Eye (tissue), 1 donor: ENCODE measurements around the gene TGFB2.

Experiments
- DNase-seq: peaks from one replicate; pipeline ENCODE4 v3.0.0-alpha.2; 2015

TGFB2 gene

DNA sequence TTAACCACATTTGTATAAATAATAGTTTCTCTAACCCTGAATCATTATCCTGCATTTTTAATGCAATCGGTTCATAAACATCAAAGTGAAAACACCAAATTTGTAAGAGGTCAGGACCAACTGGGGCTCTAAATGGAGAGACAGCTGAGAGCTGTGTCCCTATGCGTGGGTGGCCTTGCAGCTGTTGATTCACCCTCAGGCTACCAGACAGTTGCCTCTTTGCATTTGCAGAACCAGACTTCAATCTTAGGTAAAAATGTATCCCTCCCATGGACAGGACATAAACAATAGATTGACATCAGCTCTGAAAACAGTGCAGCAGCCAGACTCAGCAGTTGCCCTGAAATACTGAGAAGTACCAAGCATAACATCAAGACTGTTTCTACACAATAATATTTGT lies 8.8 kb upstream of the TGFB2 start:
- peak; percentile 79 for DNase-seq

DNA sequence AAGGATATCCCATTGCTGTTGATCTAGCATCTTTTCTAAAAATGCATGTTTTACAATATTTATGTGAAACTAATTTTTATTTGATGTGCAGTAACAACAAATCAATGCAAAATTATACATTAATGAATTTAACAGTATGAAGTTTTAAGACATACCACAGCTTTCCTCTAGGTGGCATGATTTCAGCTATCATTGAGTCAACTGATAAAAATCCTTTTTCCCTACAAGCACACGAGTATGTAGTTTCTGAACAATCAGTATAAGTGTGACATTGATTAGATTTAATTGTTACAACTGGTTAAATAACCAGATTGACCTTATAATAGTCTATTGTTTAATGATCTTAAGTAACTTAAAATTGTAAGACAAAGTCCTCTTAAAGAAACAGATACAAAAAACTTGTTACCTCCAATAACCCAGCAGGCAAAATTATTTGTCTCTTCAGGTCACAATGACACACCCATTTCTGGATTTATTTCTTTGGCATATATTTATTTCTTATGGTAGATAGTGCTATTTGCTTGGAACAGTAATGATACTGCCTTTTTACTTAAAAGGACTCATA lies 5.8 kb upstream of the TGFB2 start:
- peak; percentile 77 for DNase-seq

DNA sequence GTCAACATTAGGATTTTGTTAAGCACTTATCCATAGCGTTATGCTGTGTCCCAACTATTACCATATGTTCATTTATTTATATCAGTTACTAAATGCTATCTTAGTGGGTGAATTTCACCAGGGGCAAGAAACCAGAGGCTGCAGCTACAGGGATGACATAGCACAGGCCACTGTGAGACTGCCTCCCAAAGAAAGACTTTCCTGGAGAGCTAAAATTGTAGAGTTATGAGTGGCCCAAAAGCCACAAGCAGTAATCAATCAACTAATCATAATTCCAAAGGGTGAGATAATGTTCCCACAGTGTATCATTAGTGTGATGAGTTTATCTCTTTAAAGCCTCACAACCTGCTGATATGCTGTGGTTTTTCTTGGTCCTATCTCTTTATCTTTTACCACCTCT lies 3.8 kb upstream of the TGFB2 start:
- DNase-seq = no peak

DNA sequence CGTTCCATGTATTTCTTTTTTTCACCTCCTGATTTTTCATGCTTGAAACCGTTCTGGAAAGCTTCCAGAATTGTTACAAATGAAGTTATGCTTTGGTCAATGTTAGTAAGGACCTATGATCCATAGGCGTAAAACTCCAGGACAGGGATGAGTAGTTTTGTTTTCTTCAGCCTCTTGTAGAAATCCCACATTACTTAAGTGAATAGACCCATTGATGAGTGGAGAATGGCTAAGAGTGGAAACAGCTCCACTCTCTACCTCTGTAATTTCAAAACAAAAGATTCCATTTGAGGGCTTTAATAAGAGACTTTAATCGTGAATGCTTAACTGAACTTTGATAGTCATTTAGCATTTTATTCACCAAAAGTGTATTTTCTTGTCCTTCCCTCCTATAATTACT lies 3.0 kb upstream of the TGFB2 start:
- DNase-seq = no peak

DNA sequence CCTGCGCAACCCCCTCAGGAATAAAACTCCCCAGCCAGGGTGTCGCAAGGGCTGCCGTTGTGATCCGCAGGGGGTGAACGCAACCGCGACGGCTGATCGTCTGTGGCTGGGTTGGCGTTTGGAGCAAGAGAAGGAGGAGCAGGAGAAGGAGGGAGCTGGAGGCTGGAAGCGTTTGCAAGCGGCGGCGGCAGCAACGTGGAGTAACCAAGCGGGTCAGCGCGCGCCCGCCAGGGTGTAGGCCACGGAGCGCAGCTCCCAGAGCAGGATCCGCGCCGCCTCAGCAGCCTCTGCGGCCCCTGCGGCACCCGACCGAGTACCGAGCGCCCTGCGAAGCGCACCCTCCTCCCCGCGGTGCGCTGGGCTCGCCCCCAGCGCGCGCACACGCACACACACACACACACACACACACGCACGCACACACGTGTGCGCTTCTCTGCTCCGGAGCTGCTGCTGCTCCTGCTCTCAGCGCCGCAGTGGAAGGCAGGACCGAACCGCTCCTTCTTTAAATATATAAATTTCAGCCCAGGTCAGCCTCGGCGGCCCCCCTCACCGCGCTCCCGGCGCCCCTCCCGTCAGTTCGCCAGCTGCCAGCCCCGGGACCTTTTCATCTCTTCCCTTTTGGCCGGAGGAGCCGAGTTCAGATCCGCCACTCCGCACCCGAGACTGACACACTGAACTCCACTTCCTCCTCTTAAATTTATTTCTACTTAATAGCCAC lies 696 bp downstream of the TGFB2 start:
- peak; percentile 90 for DNase-seq

DNA sequence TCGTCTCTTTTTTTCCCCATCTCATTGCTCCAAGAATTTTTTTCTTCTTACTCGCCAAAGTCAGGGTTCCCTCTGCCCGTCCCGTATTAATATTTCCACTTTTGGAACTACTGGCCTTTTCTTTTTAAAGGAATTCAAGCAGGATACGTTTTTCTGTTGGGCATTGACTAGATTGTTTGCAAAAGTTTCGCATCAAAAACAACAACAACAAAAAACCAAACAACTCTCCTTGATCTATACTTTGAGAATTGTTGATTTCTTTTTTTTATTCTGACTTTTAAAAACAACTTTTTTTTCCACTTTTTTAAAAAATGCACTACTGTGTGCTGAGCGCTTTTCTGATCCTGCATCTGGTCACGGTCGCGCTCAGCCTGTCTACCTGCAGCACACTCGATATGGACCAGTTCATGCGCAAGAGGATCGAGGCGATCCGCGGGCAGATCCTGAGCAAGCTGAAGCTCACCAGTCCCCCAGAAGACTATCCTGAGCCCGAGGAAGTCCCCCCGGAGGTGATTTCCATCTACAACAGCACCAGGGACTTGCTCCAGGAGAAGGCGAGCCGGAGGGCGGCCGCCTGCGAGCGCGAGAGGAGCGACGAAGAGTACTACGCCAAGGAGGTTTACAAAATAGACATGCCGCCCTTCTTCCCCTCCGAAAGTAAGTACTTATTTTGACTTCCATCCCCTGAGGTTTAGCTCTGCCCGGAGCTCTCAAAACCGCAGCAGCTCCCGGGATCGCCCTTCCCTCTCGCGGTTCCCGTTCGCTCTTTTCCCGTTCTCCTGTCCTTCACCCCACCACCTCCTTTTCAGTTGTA lies 1.5 kb downstream of the TGFB2 start:
- peak; percentile 67 for DNase-seq

DNA sequence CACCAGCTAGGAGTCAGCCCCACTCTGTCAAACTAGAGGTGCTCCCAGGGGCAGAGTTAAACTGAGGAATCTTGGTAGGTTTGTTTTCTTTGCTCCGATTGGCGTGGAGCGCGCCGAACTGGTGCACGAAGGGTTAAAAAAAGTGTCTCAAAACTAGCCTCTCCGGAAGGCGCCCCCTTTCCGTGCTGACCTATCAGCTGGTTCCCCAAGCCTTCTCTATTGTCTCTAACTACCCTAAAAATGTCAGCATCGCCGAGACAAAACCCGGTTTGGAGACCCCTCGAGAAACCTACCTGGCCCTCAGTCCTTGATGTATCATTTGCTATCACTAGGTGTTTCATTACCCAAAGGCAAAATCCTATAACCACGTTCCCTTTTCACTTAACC lies 2.2 kb downstream of the TGFB2 start:
- peak; percentile 84 for DNase-seq

DNA sequence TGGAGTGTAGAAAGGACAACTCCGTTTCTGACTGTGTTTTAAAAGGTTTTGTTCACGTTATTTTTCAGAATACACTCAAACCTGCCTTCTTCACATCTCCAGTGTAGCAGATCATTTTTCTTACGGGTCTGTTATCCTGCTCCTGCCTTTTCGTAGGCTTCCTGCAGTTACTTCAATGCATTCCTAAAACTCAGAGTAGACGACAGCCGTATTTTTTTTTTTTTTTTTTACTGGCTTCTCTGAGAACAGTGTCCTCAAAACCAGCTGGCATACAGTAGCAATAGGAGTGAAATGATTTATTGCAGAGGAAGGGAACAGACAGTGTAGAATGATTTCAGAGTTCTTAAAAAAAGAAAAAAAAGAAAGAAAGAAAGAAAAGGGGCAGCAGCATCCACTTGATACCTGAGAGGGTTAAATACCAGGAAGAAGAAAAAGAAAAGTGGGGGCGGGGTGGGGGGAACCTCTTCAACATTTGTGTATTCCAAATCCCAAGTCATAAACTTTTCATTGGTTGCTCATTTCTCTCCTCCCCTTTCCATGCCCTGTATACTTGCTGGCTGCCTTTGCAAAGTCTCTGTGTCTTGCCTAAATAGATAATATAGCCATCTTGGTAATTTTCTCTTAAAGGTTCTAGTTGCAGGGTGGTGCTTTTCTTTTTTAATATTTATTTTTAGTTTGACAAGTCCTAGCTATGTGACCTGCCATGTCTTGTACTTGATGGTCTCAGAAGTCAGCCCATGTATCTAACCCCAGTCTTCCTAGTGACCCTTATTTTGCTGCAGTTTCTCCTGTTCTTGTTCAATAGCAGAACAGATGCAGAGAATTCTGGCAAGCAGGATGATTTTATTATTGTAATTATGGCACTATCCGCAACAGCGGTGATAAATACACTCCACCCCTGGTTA lies 2.8 kb downstream of the TGFB2 start:
- peak; percentile 91 for DNase-seq

DNA sequence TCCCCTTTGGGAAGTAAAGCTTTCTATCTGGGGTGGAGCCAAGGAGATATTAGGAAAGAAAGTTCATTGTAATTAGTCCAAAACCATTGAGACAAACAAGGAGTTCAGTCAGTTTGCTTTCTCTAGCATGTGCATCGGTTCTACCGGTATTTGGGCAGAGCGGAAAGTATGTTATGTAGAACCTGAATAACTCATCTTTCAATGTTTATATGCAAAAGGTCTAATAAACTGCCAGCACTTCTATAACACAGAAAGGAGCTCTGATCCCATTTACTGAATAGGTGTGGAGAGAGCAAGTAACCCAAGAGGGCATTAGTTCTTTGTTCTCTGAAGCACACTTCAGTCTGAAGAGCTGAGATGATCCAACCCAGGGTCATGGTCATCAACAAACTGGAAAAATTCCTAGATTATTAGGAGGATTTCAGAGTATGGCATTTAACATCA lies 3.5 kb downstream of the TGFB2 start:
- DNase-seq = peak; percentile 75

DNA sequence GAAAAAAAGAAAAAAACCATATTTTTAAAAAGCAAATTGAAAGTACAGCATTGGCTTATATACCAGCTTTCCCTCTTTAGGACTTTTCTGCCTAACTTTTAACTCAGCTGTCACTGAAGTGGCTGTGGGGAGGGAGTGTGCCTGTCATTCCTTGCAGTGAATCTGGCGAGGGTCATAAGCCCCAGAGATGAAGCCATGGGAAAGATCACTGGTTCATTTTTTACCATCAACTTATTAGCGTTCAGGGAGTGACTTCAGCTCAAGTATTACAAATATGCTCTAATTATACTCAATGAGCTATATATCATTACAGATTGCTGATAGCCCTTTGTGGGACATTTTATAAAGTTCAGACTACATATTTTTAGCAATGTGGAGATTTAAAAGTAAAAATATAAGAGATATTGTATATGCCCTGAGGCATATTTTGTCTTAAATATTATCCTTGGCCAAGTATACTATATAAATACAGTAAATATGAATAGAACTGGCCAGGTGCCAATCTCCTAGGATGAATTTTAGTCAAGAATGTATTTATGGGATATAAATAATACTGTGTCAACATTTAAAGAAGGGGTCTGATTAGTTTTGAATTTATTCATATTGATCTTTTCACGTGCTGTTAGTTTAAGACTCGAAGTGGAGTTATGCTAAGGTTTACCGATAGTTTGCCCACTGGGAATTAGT lies 4.4 kb downstream of the TGFB2 start:
- DNase-seq = peak; percentile 53

DNA sequence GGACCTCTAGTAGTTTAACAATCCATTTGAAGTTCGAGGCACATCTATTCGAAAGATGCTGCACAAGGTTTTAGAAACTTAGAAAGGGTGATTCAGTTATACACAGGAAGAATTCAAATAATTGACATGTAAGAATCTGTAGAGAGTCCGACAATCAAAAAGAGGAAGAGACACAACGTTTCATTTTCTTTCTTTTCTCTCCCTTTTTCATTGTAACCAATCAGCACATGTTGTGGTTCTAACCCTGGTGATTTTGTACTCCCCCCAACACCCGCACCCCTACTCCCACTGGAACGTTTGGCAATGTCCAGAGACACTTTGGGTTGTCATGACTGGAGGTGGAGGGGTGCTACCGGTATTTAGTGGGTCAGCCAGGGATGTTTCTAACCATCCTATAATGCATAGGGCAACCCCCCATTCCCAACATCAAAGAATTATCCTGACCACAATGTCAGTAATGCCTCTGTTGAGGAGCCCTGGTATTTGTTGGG lies 4.9 kb downstream of the TGFB2 start:
- DNase-seq = no peak

DNA sequence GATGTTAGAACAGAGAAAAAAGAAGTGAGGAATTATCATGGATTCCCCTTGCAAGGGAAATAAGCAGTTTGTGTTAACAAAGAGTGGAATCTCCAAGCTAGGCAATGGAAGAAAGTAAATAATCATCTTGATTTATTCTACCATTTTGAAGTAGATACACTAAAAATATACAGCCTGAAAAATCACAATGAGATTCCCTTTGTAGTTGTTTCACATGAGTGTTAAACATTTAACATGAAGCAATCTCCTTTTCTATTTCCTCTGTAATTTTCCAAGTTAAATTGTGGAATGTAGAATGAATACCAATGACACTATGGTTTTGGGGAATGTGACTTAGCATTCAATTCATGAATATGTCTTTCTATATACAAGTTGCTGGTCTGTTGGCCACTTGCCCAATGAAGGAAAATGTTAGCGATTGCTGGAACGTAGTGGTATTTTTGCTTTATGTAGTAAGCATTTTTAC lies 5.7 kb downstream of the TGFB2 start:
- peak; percentile 71 for DNase-seq

DNA sequence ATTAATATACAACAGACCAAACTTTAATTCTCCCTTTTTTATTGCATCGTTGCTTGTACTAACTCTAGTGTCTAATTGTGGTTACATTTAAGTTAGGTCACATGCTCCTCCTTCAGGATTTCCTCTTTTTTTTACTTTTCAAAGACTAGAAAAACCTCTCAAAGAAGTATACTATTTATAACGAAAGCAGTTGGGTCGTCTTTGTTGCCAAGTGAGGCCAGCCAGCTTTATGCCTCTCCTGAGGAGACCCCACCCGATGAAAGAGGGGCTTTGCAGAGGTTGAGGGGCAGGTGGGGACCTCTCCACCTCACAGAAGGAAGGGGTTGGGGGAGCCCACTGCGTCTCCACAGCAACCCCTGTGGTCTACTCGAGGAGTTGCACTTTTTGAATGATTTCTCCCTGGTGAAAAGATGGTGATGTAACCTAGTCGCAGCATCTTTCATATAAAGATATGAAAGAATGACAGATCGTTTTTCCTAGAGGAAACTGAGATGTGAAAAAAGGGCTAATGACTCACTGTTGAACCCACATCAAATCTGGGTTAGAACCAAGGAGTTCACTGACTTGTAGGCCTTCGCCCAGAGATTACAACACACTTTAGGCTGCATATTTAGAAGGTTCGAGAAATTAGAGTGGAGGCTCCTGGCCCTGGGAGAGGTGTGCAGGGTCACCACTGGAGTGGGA lies 6.4 kb downstream of the TGFB2 start:
- peak; percentile 60 for DNase-seq

DNA sequence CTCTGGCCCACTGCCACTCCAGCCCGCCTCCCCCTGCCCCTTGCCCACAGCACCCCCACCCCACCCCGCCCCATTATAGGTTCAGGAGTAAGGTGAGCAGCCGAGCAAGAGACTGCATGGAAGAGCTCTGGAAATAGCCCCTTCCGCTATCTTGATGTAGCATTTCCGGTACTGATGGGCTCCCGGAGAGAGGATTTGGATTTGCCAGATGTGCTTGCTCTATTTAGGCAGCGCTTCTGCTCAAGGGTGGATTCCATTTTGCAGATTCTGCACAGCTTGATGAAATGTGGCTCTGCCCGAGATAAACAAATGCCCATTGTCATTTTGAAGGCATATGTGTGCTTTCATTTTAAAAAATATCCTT lies 6.9 kb downstream of the TGFB2 start:
- no peak for DNase-seq

DNA sequence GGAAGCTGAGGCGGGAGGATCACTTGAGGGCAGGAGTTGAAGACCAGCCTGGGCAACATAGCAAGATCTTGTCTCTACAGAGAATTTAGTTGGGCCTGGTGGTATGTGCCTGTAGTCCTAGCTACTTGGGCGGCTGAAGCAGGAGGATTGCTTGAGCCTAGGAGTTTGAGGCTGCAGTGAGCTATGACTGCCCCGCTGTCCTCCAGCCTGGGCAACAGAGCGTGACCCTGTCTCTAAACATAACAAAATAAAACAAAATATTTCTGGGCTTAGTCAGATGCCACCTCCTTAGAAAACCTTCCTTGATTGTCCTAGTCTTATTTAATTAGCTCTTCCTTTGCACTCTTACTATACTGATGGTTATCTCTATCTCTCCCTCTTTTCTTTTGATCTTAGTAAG lies 8.5 kb downstream of the TGFB2 start:
- DNase-seq = no peak

DNA sequence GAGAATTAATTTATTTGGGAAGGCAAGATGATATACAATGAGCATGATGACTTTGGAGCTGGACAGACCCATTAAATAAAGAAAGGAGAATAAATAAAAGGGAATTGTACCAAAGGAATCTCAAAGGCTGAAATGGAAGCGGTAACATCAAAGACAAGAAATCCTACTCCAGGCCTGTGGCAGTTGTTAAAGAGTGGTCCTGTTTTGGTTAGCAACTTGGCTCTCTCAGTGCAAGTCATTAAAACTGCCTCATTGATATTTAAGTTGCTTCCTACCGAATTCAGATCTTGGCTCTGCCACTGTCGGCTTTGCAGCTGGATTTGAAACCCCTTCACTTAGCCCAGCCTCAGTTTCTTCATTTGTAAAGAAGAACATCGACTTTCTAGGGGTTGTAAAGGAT lies 10.1 kb downstream of the TGFB2 start:
- no peak for DNase-seq

DNA sequence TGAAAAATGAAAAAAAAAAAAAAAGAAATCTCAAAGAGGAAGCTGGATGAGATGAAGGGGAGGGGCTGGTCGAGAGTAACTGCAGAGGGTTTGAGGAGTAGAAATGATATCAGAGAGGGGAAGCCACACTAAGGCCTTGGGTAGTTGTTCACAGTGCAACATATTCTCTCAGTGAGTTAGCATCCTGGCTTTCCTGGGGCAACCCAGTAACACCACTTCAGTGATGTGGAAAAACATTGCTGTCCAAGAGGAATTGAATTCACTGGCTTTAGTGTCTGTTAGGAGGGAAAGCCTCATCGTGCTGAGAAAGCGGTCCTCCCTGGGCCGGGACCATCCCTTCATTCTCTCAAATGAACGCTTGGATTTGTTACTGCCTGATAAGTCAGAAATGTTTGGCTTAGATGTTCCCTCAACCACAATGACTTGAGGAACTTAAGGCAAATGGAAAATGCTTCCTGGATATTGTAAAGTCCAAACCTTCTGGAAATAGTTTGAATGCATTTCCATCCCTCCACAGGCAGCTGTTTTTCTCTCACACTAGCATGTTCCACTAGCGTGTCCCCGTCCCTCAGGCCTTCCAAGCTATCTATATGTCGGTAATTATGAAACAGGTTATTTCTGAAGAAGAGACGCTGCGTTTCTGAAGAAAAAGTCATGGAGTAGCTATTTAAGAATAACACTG lies 12.2 kb downstream of the TGFB2 start:
- no peak for DNase-seq

DNA sequence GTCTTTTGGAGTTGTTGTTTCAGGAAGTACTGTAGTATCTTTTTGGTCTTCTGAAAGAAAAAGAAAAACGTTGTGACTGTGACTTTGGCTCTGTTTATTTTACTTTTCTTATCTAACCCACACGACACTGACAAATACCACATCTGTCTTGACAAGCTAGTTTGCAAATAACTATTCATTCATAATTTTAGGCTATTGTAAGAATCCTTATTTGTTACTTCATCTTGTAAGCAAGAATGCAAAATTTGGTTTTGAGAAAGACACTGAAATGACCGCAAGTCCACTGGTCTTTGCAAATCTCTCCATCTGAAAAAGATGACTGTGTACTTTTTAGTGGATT lies 12.7 kb downstream of the TGFB2 start:
- DNase-seq = no peak

DNA sequence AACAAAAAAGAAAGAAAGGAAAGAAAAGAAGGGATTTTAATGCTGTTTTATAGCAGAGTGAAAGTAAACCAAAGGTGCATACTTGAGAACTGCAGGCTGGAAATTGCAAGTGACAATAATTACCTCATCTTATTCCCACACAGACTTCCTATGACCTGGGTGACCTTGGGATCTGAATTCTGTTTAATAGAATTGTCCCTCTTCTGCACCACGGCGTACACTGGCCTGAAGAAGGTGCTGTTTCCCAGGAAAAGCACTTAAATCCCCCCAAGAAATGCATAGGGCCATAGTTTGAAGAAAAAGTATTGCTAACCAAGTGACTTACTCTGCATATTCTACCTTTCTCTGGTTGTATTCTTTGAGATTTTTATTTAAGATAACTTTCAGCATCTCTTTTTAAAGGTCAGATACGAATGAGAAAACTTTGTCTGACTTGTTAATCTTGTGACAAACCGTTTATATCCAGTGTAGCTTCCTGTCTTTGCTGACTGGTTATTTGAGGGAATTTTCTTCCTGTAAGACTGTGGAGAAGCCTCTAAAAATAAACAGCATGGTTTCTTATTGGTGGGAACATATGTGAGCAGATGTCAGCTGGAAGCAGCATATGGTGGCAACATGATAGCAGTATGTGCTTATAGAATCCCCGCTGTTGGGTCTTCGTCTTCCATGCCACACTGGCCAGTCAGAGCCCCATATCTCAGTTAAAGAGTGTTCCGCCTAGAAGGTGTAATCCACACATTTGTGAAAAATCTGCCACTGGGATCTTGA lies 16.3 kb downstream of the TGFB2 start:
- DNase-seq = peak; percentile 75

DNA sequence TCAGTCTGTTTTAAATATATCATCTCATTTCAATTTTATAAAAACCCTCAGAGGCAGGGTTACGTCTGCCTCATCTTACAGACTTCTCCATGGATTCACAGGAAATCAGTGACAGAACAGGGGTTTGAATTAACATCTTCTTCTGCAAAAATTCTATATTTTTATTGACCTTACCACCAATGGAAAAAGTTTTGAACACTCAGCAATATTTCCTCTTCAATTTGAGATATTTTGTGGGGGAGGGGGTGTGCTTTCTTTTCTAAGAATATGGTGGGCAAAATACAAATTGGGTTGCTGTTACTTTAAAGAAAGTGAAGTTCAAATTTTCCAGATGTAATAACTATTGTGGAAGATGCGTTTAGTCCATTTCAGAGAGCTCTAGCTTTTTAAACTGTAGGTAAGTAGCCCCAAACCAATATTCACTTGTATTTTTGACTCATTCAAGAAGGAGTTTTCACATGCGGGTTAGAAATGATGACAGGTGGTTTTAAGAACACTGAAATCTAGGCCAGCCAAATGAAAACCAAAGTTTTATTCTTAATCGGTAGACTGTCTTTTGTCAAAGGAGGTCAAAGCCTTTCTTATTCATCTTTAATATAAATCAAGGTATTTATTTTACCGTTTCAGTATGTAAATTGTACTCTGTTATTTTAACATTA lies 17.4 kb downstream of the TGFB2 start:
- DNase-seq = no peak
